Upper lobe of left lung (tissue), 4 donors: ENCODE measurements around the gene AZU1.

Experiments
- EP300 ChIP-seq, 4 donors: sonication (generic); formaldehyde crosslinking; IDR thresholded peaks; one replicate each; pipeline ENCODE4 v1.5.1; 2017; ENCODE audit warnings: antibody characterized with exemption in 4 of 4, control low read depth in 2 of 4
- POLR2A ChIP-seq, 4 donors: fragments of 450-650 bp; IDR thresholded peaks; one replicate each; pipeline ENCODE4 v1.5.1; 2016 to 2017; ENCODE audit warnings: antibody characterized with exemption in 4 of 4, mild to moderate bottlenecking in 2 of 4
- POLR2AphosphoS5 ChIP-seq, 2 donors: sonication (generic); formaldehyde crosslinking; IDR thresholded peaks; one replicate each; pipeline ENCODE4 v1.5.1; 2017; ENCODE audit warnings: antibody characterized with exemption in 2 of 2
- TF ChIP-seq, protein P1 (sequence below), 6 experiments: fragments of 450-650 bp in 4 of 6; fragments of 200-600 bp in 2 of 6; sonication (generic) in 2 of 6; IDR thresholded peaks; one replicate each; pipeline ENCODE4 v1.5.1; 2016 to 2019; ENCODE audit warnings: antibody characterized with exemption in 6 of 6

DNA sequence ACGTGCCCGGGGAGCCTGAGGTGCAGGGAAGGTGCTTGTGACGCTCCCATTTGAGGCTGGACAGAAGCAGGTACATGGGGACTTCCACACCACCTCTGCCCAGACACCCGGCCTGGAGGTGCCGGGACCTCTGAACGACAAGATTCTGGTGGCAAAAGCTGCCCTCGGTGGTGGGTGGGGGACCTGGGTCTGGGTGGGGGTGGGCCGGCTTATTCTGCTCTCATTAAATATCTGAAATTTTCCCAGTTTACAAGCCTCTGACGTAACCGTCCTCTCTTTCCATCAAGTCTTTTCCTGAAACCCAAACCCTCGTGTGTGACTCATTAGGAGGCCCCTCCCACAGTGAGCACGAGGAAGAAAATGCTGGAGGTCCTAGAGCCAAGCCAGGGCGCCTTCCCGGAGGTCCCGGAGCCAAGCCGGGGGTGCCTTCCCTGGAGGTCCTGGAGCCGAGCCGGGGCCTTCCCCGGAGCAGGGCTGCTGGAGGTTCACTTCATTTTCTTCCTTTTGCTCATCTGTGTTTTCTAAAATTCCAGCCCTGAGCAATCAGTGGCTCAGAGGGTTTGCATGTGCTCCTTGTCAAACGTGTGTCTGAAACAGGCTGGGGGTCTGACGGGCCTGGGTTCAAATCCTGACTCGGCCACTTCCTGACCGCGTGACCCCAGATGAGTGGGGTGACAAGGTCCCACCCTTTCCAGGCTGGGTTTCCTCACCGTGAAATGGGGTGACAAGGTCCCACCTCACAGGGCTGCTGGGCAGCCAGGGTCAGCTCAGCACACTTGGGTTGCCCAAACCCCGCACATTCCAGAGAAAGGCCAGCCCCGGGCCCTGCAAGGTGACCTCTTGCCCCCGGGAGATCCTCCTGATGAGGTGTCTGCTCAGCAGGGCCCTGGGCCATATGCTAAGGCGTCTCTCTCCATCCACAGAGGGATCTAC is 41.9 kb downstream of the AZU1 start:
- TF ChIP-seq POLR2AphosphoS5 (IDR thresholded peaks at IDR 0.05) (peak in 1 of 2 donors; percentile 64), POLR2A (IDR thresholded peaks at IDR 0.05) (no peak), EP300 (IDR thresholded peaks at IDR 0.05) (no peak)
- TF ChIP-seq, protein P1, sequence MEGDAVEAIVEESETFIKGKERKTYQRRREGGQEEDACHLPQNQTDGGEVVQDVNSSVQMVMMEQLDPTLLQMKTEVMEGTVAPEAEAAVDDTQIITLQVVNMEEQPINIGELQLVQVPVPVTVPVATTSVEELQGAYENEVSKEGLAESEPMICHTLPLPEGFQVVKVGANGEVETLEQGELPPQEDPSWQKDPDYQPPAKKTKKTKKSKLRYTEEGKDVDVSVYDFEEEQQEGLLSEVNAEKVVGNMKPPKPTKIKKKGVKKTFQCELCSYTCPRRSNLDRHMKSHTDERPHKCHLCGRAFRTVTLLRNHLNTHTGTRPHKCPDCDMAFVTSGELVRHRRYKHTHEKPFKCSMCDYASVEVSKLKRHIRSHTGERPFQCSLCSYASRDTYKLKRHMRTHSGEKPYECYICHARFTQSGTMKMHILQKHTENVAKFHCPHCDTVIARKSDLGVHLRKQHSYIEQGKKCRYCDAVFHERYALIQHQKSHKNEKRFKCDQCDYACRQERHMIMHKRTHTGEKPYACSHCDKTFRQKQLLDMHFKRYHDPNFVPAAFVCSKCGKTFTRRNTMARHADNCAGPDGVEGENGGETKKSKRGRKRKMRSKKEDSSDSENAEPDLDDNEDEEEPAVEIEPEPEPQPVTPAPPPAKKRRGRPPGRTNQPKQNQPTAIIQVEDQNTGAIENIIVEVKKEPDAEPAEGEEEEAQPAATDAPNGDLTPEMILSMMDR (IDR thresholded peaks at IDR 0.05), result no peak
